Psoas muscle (tissue), 8 donors: Measurements from ENCODE around the gene ITGA3. TPM values are rescaled to one million over a fixed set of nuclear protein-coding genes. Genes with fewer than 3 reads are reported as not detected.

ENCODE experiments used
- ATAC-seq, 4 donors: fragments of 200-7000 bp; cut with Tn5 transposase; one replicate each; pipeline ENCODE4 v1.9.1; 2020; ENCODE audit warnings: moderate library complexity in 3 of 4, mild to moderate bottlenecking in 2 of 4
- DNase-seq, 2 donors: peaks; one replicate each; pipeline ENCODE4 v3.0.0-alpha.2; 2020
- H3K27ac ChIP-seq: fragments of 200-600 bp; one replicate; pipeline ENCODE4 v1.8.0; 2022
- H3K27me3 ChIP-seq, 3 donors: fragments of 200-600 bp in 1 of 3; one replicate each; pipeline versions ENCODE4 v1.6.1 to v1.8.0; 2013 to 2022; ENCODE audit warnings: low read length in 2 of 3, mild to moderate bottlenecking in 2 of 3, moderate library complexity in 1 of 3; ENCODE audit not compliant: insufficient read depth in 3 of 3
- H3K36me3 ChIP-seq, 2 donors: fragments of 200-600 bp in 1 of 2; one replicate each; pipeline versions ENCODE4 v1.6.1 to v1.8.0; 2013 to 2022; ENCODE audit warnings: low read depth in 1 of 2, mild to moderate bottlenecking in 1 of 2, moderate library complexity in 1 of 2; ENCODE audit not compliant: insufficient read depth in 1 of 2
- H3K4me1 ChIP-seq: fragments of 200-600 bp; one replicate; pipeline ENCODE4 v1.8.0; 2022
- H3K4me3 ChIP-seq: fragments of 200-600 bp; one replicate; pipeline ENCODE4 v1.8.0; 2022; ENCODE audit warnings: mild to moderate bottlenecking
- H3K9me3 ChIP-seq: fragments of 200-600 bp; one replicate; pipeline ENCODE4 v1.8.0; 2022
- CTCF ChIP-seq: fragments of 200-600 bp; IDR thresholded peaks from one replicate; pipeline ENCODE4 v1.8.0; 2022; ENCODE audit warnings: antibody characterized with exemption
- WGBS, 3 donors: extraction: QIAGEN DNeasy Blood & Tissue Kit; methylation state at CpG; one replicate each; pipeline versions ENCODE4 v1.1.6 to v1.1.7; 2013; 5-methylcytosine and 5-hydroxymethylcytosine counted together
- intact Hi-C, 2 donors: fragments of 100-400 bp; cut with DNase I; formaldehyde crosslinking; loops; one replicate each; pipeline versions ENCODE4 v1.11.0 to v1.14.2; 2022
- polyA plus RNA-seq, 3 donors: library from polyadenylated mRNA; stranded (reverse); fragments of 200-250 nt; gene quantifications; one replicate each; pipeline ENCODE4 v1.2.3, GENCODE V29; 2013
- total RNA-seq, 4 donors: library from RNA; stranded (reverse); fragmentation: NEBNext Ultra II Directional in 2 of 4; extraction: Animal tissue kit (Norgen Biotek cat#: 25700) in 2 of 4; gene quantifications; one replicate each; pipeline versions ENCODE4 v1.2.1 to v1.2.4, GENCODE V29; 2021 to 2023
- donor health status: healthy with polysubstance abuse.
- donor health status: DM: no; HTN: no; CAD: no; lungs with moderate emphysema.
- donor health status: Bipolar disorder and iron deficiency.
- donor health status: healthy.
- donor health status: DM: yes; HTN: yes; CAD: no.
- donor health status: DM: no; HTN: no; CAD: no.
- donor health status: DM: no; HTN: no; CAD: no.
- donor health status: DM: yes; HTN: yes; CAD: no.

The ITGA3 gene
- total and polyA plus RNA-seq, 7 donors, result 4.9 to 21.9 (median 10.9) TPM

- ATAC-seq (no peak), DNase-seq (peak in 1 of 2 donors; percentile 58)
- intact Hi-C loops, result loop anchor here in 1 of 2 donors (5.0 kb wide), 1 partner anchor 38 kb away; no protein-coding TSS in a partner anchor
- no peak for TF ChIP-seq CTCF
- Histone ChIP-seq H3K27me3 (no peaks in the 10 kb centered on the region), H3K9me3 (no peaks in the 10 kb centered on the region), H3K4me1 (peaks cover 30% of the 10 kb centered on the region), H3K4me3 (no peak overlapping the region), H3K36me3 (peaks cover 0 to 53% of the 10 kb centered on the region in 2 donors), H3K27ac (peak overlapping the region; percentile 98)
- 80 to 87% (median 84%) methylated on average over 18 to 19 of the region's 19 CpGs for WGBS, 3 donors
Observed at GRCh38 chr17:50109785-50110184, 53.9 kb downstream of the ITGA3 start.

- TF ChIP-seq CTCF, result no peak
- peak; percentile 84 to 90 for DNase-seq
- Histone ChIP-seq H3K27ac (peak overlapping the region; percentile 98), H3K36me3 (peaks cover 0 to 45% of the 10 kb centered on the region in 2 donors), H3K4me1 (peaks cover 30% of the 10 kb centered on the region), H3K4me3 (peak overlapping the region; percentile 21), H3K9me3 (no peaks in the 10 kb centered on the region), H3K27me3 (no peaks in the 10 kb centered on the region)
- WGBS, 3 donors, result 40 to 63% (median 57%) methylated on average over 18 to 19 of the region's 19 CpGs
- peak; percentile 74 to 79 (median 78) for ATAC-seq
- intact Hi-C loops, result loop anchor here in 1 of 2 donors (5.0 kb wide), 1 partner anchor 37 kb away; no protein-coding TSS in a partner anchor
Observed at GRCh38 chr17:50110591-50111349, 54.9 kb downstream of the ITGA3 start.

- ATAC-seq (peak; percentile 76 to 85 (median 82)), DNase-seq (peak; percentile 74 to 88)
- Histone ChIP-seq H3K4me1 (peaks cover 32% of the 10 kb centered on the region), H3K36me3 (peaks cover 0 to 33% of the 10 kb centered on the region in 2 donors), H3K27me3 (no peaks in the 10 kb centered on the region), H3K4me3 (peak overlapping the region; percentile 21), H3K27ac (peak overlapping the region; percentile 98), H3K9me3 (no peaks in the 10 kb centered on the region)
- intact Hi-C loops, result loop anchor here in 1 of 2 donors (5.0 kb wide), 1 partner anchor 35 kb away; no protein-coding TSS in a partner anchor
- 21 to 38% (median 26%) methylated on average over 14 of the region's 14 CpGs for WGBS, 3 donors
- no peak for TF ChIP-seq CTCF
Observed at GRCh38 chr17:50111673-50112655, 56.1 kb downstream of the ITGA3 start.

DNA sequence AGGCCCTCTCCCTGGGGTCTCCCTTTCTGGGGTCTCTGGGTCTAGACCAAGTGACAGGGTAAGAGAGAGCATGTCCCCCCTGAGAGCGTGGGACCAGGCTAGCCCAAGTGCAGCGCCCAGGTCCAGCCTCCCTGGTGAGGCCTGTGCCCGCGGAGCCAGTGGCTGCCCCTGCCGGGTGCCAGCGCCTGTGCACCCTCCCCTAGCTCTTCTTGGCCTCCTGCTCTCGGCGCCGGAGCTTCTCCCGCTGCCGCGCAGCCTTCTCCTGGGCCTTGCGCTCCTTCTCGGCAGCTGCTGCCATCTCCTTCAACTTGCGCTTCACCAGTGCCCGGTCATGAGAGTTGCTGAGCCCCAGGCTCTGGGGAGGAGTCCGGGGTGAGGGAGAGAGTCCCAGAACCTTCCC, 56.8 kb downstream of the ITGA3 start:
- 19 to 38% (median 28%) methylated on average over 13 to 17 of the region's 17 CpGs for WGBS, 3 donors
- Histone ChIP-seq H3K36me3 (peaks cover 0 to 26% of the 10 kb centered on the region in 2 donors), H3K4me3 (no peak overlapping the region), H3K27me3 (no peaks in the 10 kb centered on the region), H3K27ac (peak overlapping the region; percentile 98), H3K9me3 (no peaks in the 10 kb centered on the region), H3K4me1 (peaks cover 39% of the 10 kb centered on the region)
- peak in 1 of 2 donors; percentile 76 for DNase-seq
- ATAC-seq, result peak; percentile 31 to 56 (median 50)
- intact Hi-C loops, result loop anchor here in 1 of 2 donors (5.0 kb wide), 1 partner anchor 35 kb away; no protein-coding TSS in a partner anchor
- peak; percentile 21 for TF ChIP-seq CTCF
